Ishikawa (cell line): ENCODE results near the gene MPHOSPH8.

Experiments used
- CEBPB ChIP-seq: IDR thresholded peaks from 2 replicates; pipeline ENCODE4 v1.6.1; 2012
- CREB1 ChIP-seq: IDR thresholded peaks from 2 replicates; pipeline ENCODE4 v1.6.1; 2012; ENCODE audit warnings: low read depth
- EGR1 ChIP-seq: IDR thresholded peaks from 2 replicates; pipeline ENCODE4 v1.6.1; 2012
- EP300 ChIP-seq: IDR thresholded peaks from 2 replicates; pipeline ENCODE4 v1.6.1; 2012; ENCODE audit warnings: borderline replicate concordance
- FOXM1 ChIP-seq: IDR thresholded peaks from 2 replicates; pipeline ENCODE4 v1.6.1; 2012; ENCODE audit warnings: low read depth, borderline replicate concordance
- MAX ChIP-seq: IDR thresholded peaks from 2 replicates; pipeline ENCODE4 v1.6.1; 2012
- NFIC ChIP-seq: IDR thresholded peaks from 2 replicates; pipeline ENCODE4 v1.6.1; 2012
- RAD21 ChIP-seq: IDR thresholded peaks from 2 replicates; pipeline ENCODE4 v1.6.1; 2012; ENCODE audit warnings: low read depth
- REST ChIP-seq: IDR thresholded peaks from 2 replicates; pipeline ENCODE4 v1.6.1; 2012; ENCODE audit warnings: low read depth, mild to moderate bottlenecking
- TAF1 ChIP-seq: IDR thresholded peaks from 2 replicates; pipeline ENCODE4 v1.6.1; 2012; ENCODE audit warnings: low read depth, mild to moderate bottlenecking
- TCF12 ChIP-seq: IDR thresholded peaks from 2 replicates; pipeline ENCODE4 v1.6.1; 2012; ENCODE audit warnings: low read depth
- TEAD4 ChIP-seq: IDR thresholded peaks from 2 replicates; pipeline ENCODE4 v1.6.1; 2012
- USF1 ChIP-seq: IDR thresholded peaks from 2 replicates; pipeline ENCODE4 v1.6.1; 2012
- YY1 ChIP-seq: IDR thresholded peaks from 2 replicates; pipeline ENCODE4 v1.6.1; 2012; ENCODE audit warnings: low read depth
- ZBTB7A ChIP-seq: IDR thresholded peaks from 2 replicates; pipeline ENCODE4 v1.6.1; 2012; ENCODE audit warnings: low read depth

The MPHOSPH8 gene

GRCh38 chr13:19633479-19634255, at the start of gene MPHOSPH8:
Gene MPHOSPH8 (plus strand): TSS chr13:19633659. CDS start chr13:19633749, 90 bp downstream.
- no peak; the same call in 1 of the 2 replicates for TF ChIP-seq MAX
- peak; percentile 2; the same call in 1 of the 2 replicates for TF ChIP-seq TEAD4
- peak; percentile 61; the same call in 1 of the 2 replicates for TF ChIP-seq TAF1
- peak; percentile 53; the same call in 1 of the 2 replicates for TF ChIP-seq CREB1

GRCh38 chr13:19586904-19587634, 46.4 kb upstream of the MPHOSPH8 start:
- TF ChIP-seq TCF12 = no peak
- no peak for TF ChIP-seq EGR1
- no peak for TF ChIP-seq NFIC
- no peak for TF ChIP-seq CEBPB
- no peak for TF ChIP-seq TEAD4
- TF ChIP-seq USF1 = no peak
- no peak for TF ChIP-seq EP300
- no peak for TF ChIP-seq RAD21
- no peak for TF ChIP-seq CREB1
- TF ChIP-seq FOXM1 = no peak
- TF ChIP-seq ZBTB7A = no peak
- no peak for TF ChIP-seq YY1
- no peak for TF ChIP-seq REST
- no peak for TF ChIP-seq TAF1
- no peak for TF ChIP-seq MAX

- TF ChIP-seq USF1 = no peak
- peak; percentile 75 for TF ChIP-seq RAD21
Measured at GRCh38 chr13:19587635-19588300, 45.7 kb upstream of the MPHOSPH8 start.

- TF ChIP-seq CEBPB = no peak
- no peak for TF ChIP-seq CREB1
- TF ChIP-seq ZBTB7A = no peak
- TF ChIP-seq YY1 = no peak
- TF ChIP-seq TCF12 = no peak
- TF ChIP-seq EGR1 = no peak
- TF ChIP-seq MAX = no peak
- no peak for TF ChIP-seq REST
- no peak for TF ChIP-seq RAD21
- no peak for TF ChIP-seq EP300
- no peak for TF ChIP-seq NFIC
- no peak for TF ChIP-seq TEAD4
- no peak for TF ChIP-seq USF1
- TF ChIP-seq FOXM1 = no peak
- no peak for TF ChIP-seq TAF1
Measured at GRCh38 chr13:19589312-19589711, 44.1 kb upstream of the MPHOSPH8 start.

- TF ChIP-seq YY1 (no peak), TAF1 (no peak), FOXM1 (no peak), RAD21 (no peak), EP300 (no peak), NFIC (no peak), REST (no peak), CREB1 (no peak), ZBTB7A (no peak), EGR1 (no peak), USF1 (no peak), TEAD4 (no peak), CEBPB (no peak), MAX (no peak), TCF12 (no peak)
Measured at GRCh38 chr13:19590423-19590822, 43.0 kb upstream of the MPHOSPH8 start.
